Mucosa of descending colon (tissue), 3 donors: ENCODE data around the gene PLD6. TPM values are rescaled to one million over a fixed set of nuclear protein-coding genes. Genes with fewer than 3 reads are reported as not detected.

Experiments
- ATAC-seq: fragments of 200-7000 bp; cut with Tn5 transposase; one replicate; pipeline ENCODE4 v1.9.1; 2020; ENCODE audit warnings: mild to moderate bottlenecking, moderate library complexity
- DNase-seq, 3 donors: peaks; one replicate each; pipeline ENCODE4 v3.0.0-alpha.2; 2020
- H3K36me3 ChIP-seq: fragments of 200-600 bp; one replicate; pipeline ENCODE4 v1.8.0; 2021; ENCODE audit warnings: low read depth, mild to moderate bottlenecking
- H3K4me1 ChIP-seq: fragments of 200-600 bp; one replicate; pipeline ENCODE4 v1.8.0; 2021; ENCODE audit warnings: low read depth, mild to moderate bottlenecking
- H3K4me3 ChIP-seq: fragments of 200-600 bp; one replicate; pipeline ENCODE4 v1.8.0; 2021; ENCODE audit warnings: mild to moderate bottlenecking
- H3K9me3 ChIP-seq: fragments of 200-600 bp; one replicate; pipeline ENCODE4 v1.8.0; 2021; ENCODE audit warnings: mild to moderate bottlenecking
- intact Hi-C, 2 donors: fragments of 100-400 bp; cut with DNase I in 1 of 2; cut with micrococcal nuclease in 1 of 2; formaldehyde crosslinking; loops; one replicate each; pipeline versions ENCODE4 v1.11.0 to v1.11.1; 2022; cut with DNase I, micrococcal nuclease
- total RNA-seq, 3 donors: library from RNA; stranded (reverse); fragmentation: NEBNext Ultra II Directional in 2 of 3; extraction: Animal tissue kit (Norgen Biotek cat#: 25700) in 2 of 3; gene quantifications; one replicate each; pipeline versions ENCODE4 v1.2.1 to v1.2.4, GENCODE V29; 2021 to 2023
- TF ChIP-seq, protein P1 (sequence below): fragments of 200-600 bp; IDR thresholded peaks from one replicate; pipeline ENCODE4 v1.8.0; 2022; ENCODE audit warnings: antibody characterized with exemption, mild to moderate bottlenecking
- donor health status: DM: no; HTN: no; CAD: no; lungs with moderate emphysema.
- donor health status: DM: no; HTN: no; CAD: no.
- donor health status: DM: no; HTN: yes; CAD: no.

PLD6 gene
- total RNA-seq, 3 donors from 2014 or later, result 1.3 to 12.9 (median 2.0) TPM

DNA sequence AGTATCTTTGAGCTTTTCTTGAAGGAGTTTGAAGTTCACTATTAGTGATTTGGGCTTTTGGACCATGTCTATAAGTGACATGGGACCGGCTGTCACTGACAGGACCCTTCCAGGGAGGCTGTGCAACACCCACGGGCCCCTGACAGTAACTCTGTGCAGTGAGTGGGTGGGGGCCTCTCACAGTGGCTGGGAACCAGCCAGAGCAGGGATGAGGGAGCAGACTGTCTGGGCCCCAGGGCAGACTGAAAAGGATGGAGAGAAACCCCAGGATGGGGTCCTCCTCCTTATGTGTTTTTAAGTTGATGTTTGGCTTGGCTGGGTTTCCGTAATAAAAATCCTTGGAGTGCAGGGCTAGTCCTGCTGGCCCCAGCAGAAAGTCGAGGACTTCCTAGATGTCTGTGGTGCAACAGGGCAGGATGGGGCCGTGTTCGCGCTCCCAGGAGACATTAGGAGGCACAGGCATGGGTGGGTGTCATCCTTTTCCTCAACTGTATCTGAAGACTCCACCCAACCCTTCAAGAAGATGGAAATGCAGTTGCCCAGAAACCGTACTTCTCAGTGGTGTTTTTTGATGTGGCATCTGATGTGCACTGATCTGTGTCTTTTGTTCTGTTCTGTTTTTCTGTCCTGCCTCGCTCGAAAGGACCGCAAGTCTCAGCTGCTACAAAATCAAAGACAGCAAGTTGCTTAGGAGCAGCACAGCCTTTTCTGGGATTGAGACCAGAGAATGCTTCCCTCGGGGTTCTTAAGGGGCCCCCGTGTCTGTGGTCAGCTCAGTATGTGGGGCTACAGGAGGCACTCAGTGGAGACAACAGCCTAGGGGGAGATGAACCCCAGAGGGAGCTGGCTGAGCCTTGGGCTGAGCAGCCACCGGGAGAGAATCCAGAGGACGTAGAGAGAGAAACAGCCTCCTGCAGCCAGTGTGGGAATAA lies 24.2 kb downstream of the PLD6 start:
- H3K4me1 ChIP-seq, result peaks cover 3% of the 10 kb centered on the region
- TF ChIP-seq, protein P1, sequence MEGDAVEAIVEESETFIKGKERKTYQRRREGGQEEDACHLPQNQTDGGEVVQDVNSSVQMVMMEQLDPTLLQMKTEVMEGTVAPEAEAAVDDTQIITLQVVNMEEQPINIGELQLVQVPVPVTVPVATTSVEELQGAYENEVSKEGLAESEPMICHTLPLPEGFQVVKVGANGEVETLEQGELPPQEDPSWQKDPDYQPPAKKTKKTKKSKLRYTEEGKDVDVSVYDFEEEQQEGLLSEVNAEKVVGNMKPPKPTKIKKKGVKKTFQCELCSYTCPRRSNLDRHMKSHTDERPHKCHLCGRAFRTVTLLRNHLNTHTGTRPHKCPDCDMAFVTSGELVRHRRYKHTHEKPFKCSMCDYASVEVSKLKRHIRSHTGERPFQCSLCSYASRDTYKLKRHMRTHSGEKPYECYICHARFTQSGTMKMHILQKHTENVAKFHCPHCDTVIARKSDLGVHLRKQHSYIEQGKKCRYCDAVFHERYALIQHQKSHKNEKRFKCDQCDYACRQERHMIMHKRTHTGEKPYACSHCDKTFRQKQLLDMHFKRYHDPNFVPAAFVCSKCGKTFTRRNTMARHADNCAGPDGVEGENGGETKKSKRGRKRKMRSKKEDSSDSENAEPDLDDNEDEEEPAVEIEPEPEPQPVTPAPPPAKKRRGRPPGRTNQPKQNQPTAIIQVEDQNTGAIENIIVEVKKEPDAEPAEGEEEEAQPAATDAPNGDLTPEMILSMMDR, result no peak
- no peaks in the 10 kb centered on the region for H3K36me3 ChIP-seq
- H3K9me3 ChIP-seq, result no peaks in the 10 kb centered on the region
- intact Hi-C loops, result no loop called here
- DNase-seq, result no peak
- peak; percentile 49 for ATAC-seq
- H3K4me3 ChIP-seq, result no peak overlapping the region

DNA sequence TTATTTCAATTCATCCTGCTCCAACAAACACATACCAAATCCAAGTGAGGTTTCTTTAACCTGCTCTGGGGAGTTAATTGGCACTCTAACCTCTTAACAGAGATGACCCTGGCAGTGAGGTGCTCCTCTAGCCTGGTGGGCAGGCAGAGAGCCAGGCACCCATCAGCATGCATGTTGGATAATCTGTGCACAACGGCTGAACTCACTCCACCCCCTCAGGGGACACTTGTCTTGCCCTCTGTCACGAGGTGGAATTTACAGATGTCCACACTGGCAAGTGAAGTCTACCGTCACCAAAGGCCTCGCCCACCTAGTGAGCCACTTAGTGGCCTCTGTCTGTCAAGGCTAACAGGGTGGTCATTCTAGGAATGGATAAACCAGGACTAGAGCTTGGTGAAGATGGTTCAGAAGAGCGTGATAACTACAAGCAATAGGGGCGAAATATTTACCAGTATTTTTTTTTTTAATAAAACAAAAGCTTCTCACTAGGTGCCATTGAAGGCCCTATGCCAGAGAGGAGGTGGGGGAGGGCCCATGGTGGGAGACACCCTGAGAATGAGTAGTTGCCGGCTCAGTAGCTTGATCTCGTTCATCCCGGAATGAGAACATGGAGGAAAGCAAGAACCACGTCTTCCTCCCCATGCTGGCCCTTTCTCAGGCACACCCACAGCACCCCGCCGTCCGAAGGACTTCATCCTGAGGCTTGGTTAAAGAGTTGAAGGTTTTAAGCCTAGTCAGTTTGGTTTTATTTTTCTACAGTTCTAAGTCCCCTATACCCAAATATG lies 25.2 kb downstream of the PLD6 start:
- TF ChIP-seq, protein P1, result no peak
- DNase-seq (no peak), ATAC-seq (no peak)
- H3K9me3 ChIP-seq, result no peaks in the 10 kb centered on the region
- H3K4me1 ChIP-seq, result peaks cover 3% of the 10 kb centered on the region
- no peak overlapping the region for H3K4me3 ChIP-seq
- intact Hi-C loops, result no loop called here
- H3K36me3 ChIP-seq, result peaks cover 5% of the 10 kb centered on the region

DNA sequence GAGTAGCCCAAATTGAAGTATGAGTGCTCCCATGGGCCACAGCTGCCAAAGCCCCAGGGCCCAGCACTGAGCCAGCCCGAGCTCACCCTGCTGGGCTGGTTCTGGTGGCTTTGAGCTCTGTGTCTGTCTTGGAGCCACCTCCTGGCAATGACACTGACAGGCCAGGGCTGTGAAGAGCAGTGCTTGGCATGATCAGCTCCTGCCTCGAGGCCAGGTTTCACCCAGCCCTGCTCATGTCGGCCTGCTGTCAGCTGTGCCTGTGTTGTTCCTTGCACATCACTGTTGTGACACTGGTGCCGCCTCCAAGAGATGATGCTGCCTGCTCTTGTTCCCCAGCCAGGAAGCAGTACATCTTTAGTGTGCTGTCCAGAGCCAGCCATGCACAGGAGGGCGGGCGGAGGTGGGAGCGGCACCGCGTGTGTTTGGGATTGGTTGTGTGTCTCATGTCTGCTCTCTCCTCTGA lies 26.0 kb downstream of the PLD6 start:
- ATAC-seq, result peak; percentile 3
- H3K4me1 ChIP-seq, result no peaks in the 10 kb centered on the region
- H3K4me3 ChIP-seq, result no peak overlapping the region
- peaks cover 7% of the 10 kb centered on the region for H3K36me3 ChIP-seq
- intact Hi-C loops, result no loop called here
- DNase-seq, result no peak
- H3K9me3 ChIP-seq, result no peaks in the 10 kb centered on the region
- TF ChIP-seq, protein P1, result no peak

DNA sequence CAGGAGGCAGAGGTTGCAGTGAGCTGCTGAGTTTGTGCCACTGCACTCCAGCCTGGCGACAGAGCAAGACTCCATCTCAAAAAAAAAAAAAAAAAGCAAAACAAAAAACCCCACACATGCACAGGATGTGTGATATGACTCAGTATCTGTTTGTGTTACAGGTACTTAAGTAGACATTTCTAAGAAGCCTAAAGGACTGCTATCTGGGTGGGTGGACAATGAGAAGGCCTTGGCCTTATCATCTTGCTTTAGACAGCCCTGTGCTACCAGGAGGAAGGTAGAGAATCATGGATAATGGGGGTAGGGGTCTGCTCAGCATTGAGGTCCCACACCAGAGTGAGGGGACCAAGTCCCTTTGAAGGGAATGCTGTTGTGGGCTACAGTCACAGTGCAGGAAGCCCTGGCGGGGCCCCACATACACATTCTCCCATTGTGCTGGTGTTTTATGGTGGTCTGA lies 26.7 kb downstream of the PLD6 start:
- TF ChIP-seq, protein P1, result no peak
- DNase-seq (no peak), ATAC-seq (peak; percentile 33)
- H3K36me3 ChIP-seq, result peaks cover 8% of the 10 kb centered on the region
- intact Hi-C loops, result no loop called here
- no peaks in the 10 kb centered on the region for H3K4me1 ChIP-seq
- no peaks in the 10 kb centered on the region for H3K9me3 ChIP-seq
- no peak overlapping the region for H3K4me3 ChIP-seq

DNA sequence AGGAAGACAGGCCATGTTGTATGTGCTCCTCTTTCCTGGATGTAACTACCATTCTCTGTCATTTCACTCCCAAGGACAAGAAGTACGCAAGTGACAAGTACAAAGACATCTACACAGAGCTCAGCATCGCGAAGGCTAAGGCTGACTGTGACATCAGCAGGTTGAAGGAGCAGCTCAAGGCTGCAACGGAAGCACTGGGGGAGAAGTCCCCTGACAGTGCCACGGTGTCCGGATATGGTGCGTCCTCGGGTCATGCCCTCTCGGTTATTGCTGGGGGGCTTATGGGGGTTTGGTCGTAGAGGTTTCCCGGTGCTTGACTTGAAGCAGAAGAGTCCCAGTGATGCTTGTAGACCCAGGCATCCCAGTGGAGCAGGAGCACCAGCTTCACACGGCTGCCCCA lies 29.0 kb downstream of the PLD6 start:
- no peaks in the 10 kb centered on the region for H3K9me3 ChIP-seq
- intact Hi-C loops, result no loop called here
- ATAC-seq (no peak), DNase-seq (no peak)
- no peak overlapping the region for H3K4me3 ChIP-seq
- no peaks in the 10 kb centered on the region for H3K4me1 ChIP-seq
- H3K36me3 ChIP-seq, result peaks cover 11% of the 10 kb centered on the region
- TF ChIP-seq, protein P1, result no peak
